Fibroblast of villous mesenchyme (primary cell): Measurements from ENCODE around the gene MAGEA11. TPM values are rescaled to one million over a fixed set of nuclear protein-coding genes. Genes with fewer than 3 reads are reported as not detected.
"Not testable (repeated sequence)": the region's sequence is repeated elsewhere in the genome, so short reads cannot be mapped to it uniquely, and the experiment has no call there.

Experiments
- DNase-seq: peaks from one replicate; pipeline ENCODE4 v3.0.0-alpha.2; 2010; ENCODE audit warnings: low read depth
- H3K4me3 ChIP-seq: 2 replicates; pipeline ENCODE4 v1.5.1; 2011; ENCODE audit warnings: low read depth, mild to moderate bottlenecking, low read length
- total RNA-seq: library from RNA; depleted of rRNA; stranded (reverse); fragments of >200 nt; gene quantifications from 2 replicates; pipeline ENCODE4 v1.2.3, GENCODE V29; 2012
- TF ChIP-seq, protein P1 (sequence below): IDR thresholded peaks from 2 replicates; pipeline ENCODE4 v1.5.1; 2012; ENCODE audit warnings: low read depth, mild to moderate bottlenecking, low read length; ENCODE audit not compliant: insufficient read depth

MAGEA11 gene
- total RNA-seq, 1 donor: not detected

DNA sequence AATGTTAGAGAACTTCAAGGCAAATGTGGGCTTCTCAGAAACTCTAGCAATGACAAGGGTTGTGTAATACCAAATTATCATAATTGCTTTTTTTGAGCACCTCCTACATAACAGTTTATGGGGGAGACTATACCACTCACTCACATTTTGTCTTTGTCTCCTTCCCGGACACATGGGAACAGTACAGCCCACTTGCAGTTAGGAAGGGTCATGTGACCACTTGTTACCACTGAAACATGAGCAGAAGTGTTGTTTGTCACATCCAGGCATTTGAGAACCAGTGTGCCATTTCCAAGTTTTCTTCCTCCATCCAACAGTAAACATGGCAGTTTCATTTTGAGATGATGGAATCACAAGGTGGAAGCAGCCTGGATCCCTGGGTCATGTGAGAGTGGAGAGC lies 6.9 kb downstream of the MAGEA11 start:
- TF ChIP-seq, protein P1, sequence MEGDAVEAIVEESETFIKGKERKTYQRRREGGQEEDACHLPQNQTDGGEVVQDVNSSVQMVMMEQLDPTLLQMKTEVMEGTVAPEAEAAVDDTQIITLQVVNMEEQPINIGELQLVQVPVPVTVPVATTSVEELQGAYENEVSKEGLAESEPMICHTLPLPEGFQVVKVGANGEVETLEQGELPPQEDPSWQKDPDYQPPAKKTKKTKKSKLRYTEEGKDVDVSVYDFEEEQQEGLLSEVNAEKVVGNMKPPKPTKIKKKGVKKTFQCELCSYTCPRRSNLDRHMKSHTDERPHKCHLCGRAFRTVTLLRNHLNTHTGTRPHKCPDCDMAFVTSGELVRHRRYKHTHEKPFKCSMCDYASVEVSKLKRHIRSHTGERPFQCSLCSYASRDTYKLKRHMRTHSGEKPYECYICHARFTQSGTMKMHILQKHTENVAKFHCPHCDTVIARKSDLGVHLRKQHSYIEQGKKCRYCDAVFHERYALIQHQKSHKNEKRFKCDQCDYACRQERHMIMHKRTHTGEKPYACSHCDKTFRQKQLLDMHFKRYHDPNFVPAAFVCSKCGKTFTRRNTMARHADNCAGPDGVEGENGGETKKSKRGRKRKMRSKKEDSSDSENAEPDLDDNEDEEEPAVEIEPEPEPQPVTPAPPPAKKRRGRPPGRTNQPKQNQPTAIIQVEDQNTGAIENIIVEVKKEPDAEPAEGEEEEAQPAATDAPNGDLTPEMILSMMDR: no peak
- no peak overlapping the region for H3K4me3 ChIP-seq
- no peak for DNase-seq

DNA sequence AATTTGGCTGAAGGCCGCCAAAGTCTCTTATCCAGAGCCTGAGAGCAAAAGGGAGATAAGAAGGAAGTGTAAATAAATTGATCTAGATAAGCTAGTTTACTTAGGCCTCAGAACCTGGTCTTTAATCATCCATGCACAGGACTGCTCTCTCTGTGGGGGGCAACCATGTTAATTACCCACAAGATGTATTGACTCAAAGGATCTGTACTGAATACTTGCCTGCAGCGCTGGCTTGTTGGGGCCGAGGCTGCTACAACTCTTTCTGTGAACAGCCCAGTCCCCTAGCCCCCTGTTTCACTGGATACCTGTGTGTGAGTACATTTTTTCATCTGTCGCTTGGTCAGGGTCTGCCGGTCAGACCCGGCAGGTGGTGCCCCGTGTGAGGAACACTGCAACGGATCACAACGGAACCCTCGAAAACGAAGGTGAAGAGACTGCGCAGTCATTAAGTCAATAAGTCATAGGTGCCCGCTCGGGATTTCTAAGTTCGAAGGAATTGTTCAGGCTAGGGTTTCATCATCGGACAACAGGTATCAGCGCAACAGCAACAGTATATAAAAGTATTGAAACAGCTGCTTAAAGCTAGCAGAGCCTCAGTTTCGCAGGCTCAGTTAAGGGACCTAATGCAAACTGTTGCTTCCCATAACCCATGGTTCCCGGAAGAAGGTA lies 8.3 kb downstream of the MAGEA11 start:
- TF ChIP-seq, protein P1: no peak
- no peak overlapping the region for H3K4me3 ChIP-seq
- no peak for DNase-seq

GRCh38 chrX:149721241-149721640 lies 9.4 kb downstream of the MAGEA11 start:
- not testable (repeated sequence) for DNase-seq, H3K4me3 ChIP-seq

- DNase-seq: no peak
- no peak overlapping the region for H3K4me3 ChIP-seq
- TF ChIP-seq, protein P1: no peak
Observed at GRCh38 chrX:149721778-149722177, 9.9 kb downstream of the MAGEA11 start.

- DNase-seq, H3K4me3 ChIP-seq: not testable (repeated sequence)
Observed at GRCh38 chrX:149723583-149724118, 11.8 kb downstream of the MAGEA11 start.

GRCh38 chrX:149727308-149727707 lies 15.4 kb downstream of the MAGEA11 start:
- H3K4me3 ChIP-seq, DNase-seq: not testable (repeated sequence)

GRCh38 chrX:149742269-149742668 lies 30.4 kb downstream of the MAGEA11 start:
- DNase-seq, H3K4me3 ChIP-seq: not testable (repeated sequence)

- not testable (repeated sequence) for DNase-seq, H3K4me3 ChIP-seq
Observed at GRCh38 chrX:149746390-149747007, 34.6 kb downstream of the MAGEA11 start.

GRCh38 chrX:149757206-149758067 lies 45.6 kb downstream of the MAGEA11 start:
- no peak overlapping the region for H3K4me3 ChIP-seq
- TF ChIP-seq, protein P1: no peak
- no peak for DNase-seq
